Stimulated activated CD4-positive, alpha-beta T cell treated with anti-CD3 and anti-CD28 coated beads, Interleukin-2, amount 100 ng/mL, for 48 hours (primary cell): Measurements from ENCODE around the gene KPNA2.
"Not testable (repeated sequence)": the region's sequence is repeated elsewhere in the genome, so short reads cannot be mapped to it uniquely, and the experiment has no call there.

Experiments used
- DNase-seq, 2 donors: peaks; one replicate each; pipeline ENCODE4 v3.0.0-alpha.2; 2020

The KPNA2 gene

DNA sequence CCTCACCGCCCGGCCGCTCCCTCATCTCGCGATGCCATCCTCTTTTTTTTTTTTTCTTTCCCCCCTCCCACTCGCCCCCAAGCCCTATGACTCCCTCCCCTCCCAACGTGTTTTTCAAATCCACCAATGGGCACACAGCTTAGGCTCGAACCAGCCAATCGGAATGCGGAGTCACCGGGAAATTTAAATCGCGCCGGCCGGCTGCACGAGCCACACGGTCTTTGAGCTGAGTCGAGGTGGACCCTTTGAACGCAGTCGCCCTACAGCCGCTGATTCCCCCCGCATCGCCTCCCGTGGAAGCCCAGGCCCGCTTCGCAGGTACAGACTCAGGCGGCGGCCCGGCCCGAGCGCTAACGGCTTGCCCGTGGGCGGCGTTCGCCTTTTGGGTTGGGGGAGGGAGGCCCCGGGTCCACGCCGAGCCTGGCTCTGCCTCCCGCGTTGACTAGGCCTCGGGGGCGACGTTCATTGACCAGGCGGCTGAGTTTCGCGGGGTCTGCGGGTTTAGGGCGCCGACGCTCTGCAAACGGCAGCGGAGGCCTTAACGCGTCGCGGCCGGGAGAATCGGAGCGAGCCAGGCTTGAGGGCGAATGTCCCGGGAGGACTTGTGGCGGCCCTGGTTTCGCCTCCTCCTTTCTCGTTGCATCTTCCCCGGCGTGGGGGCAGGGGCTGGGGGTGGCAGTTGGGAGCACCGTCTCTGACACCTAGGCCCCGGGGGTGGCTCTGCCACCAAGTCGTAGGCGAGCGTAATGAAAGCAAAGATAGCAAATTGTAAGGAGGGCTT lies at the start of gene KPNA2:
KPNA2 (plus strand) TSS at position 213 of the 781 bp plus-strand sequence. CDS start 1,398 bp downstream, outside the sequence.
- peak; percentile 83 to 87 for DNase-seq

DNA sequence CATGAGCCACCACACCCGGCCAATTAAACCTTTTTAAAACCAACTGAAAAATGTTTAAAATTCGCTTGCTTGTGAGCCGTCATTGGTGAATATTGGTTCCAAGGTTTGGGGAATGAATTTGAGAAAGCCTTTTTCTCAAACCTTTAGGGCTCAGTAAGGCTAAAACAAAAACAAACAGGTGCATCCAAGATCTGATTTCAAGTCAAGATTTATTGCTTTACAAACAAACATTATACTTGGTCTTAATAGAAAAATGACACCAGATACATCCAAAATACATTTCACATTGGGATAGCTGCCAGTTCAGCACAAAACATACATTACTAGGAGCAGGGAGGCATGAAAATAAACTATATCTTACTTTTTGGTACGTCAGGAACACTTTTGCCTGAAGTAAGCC lies 44.6 kb upstream of the KPNA2 start:
- DNase-seq, result no peak

DNA sequence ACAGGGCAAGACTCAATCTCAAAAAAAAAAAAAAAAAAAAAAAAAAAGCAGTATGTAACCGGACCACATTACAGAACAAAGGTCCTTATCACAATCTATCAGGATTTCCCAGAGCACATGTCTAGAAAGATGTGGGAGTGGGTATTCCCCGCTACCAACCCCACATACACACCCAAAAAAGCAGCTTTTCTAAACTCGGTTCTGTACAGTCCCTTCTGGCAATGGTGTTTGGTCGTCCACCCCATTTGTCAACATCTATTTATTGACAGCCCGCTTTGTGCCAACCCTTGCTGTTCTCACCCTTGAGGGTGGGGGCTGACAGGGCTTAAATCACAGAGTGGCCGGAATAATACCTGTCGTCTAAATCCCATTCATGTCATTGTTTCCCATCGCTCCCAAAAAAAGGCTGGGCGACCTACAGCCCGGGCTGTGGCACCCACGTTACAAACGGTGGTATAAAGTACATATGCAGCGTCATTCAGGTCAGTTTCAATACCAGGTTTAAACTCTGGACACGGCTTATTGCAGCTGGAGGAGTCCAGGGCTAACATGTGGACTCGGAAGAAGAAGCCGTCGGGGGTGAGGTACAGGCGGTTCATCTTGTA lies 42.9 kb upstream of the KPNA2 start:
- DNase-seq, result peak in 1 of 2 donors; percentile 13

DNA sequence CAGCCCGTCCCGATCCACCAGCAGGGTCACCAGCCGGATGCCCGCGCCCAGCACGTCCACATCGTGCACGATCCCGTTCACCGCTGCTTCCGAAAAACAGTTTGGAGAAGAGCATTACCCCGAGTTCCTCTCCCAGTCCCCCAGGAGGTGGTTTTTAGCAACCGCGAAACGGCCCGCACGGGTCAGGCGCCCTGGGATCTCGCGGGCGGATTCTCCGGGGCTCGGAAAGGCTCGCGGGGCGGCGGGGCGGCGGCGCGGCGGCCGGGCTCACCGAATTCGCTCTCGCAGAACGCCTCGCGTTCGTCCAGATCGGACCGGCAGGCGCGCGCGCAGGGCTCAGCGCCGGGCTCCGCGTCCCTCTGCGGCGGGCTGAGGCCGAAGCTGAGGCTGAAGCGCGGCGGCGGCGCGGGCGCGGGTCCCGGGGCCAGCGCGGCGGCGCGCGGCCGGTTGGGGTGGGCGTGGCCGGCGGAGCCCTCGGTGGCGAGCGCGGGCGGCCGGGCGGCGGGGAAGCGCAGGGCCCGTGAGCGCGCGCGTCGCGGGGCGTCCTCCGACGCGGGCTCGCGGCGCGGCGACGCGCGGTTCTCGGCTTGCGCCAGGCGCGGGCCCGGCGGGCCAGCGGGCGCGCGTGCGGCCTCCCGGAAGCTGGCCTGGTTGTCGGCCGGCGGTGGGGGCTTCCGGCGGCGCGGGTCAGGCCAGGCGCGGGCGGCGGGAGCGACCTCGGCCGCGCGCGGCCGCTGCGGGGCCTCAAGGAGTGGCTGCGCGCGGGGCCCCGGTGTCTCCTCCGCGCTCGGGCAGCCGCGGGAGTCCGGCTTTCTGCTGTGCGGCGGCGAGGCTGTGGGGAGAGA lies 42.2 kb upstream of the KPNA2 start:
- peak; percentile 59 to 72 for DNase-seq

DNA sequence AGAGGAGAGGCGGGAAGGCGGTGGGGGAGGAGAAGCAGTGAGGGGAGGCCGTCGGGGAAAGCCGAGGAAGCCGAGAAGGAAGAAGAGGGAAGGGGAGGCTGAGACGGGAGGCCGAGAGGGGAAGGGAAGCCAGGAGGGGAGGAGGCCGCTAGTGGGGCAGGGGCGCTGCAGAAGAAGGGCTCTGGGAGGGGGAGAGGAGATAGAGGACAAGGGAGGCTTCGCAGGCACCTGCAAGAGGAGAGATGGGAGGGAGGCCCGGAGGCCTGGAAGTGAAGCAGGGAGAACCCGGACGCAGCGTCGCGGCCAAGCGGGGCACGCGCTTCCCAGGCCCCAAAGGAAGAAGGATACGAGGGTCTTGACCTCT lies 41.6 kb upstream of the KPNA2 start:
- DNase-seq, result no peak

DNA sequence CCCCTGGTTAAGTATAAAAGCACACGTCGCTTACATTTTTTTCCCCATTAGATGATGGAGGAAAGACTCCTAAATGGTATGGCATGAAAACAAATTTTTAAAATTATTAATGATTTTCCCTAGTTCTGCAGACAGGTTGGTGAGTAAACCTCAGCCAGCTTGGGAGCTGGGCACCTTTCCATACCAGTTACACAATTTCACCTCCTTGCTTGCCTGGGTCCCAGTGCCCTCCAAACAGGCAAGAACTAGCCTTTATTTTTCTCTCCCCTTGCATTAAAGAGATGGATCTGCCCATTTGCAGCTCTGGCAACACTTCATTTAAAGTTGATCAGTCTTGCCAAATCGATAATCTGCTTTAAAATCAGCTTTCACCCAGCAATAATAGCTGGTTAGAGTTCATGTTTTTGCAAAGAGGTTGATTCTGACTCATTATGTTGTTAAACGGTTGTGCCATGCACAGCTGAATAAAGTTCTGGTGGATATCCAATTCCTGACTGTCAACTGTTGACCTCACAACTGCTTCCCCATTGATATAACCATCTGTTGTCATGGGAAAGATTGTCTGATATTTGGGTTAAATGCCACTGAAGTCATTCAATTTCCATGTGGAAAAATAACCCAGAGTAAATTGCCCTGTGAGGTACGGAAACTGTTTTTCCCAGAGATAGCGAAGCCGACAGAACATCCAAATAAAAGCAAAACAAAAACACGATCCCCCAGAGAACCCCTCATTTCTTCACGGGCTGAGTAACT lies 40.5 kb upstream of the KPNA2 start:
- no peak for DNase-seq

DNA sequence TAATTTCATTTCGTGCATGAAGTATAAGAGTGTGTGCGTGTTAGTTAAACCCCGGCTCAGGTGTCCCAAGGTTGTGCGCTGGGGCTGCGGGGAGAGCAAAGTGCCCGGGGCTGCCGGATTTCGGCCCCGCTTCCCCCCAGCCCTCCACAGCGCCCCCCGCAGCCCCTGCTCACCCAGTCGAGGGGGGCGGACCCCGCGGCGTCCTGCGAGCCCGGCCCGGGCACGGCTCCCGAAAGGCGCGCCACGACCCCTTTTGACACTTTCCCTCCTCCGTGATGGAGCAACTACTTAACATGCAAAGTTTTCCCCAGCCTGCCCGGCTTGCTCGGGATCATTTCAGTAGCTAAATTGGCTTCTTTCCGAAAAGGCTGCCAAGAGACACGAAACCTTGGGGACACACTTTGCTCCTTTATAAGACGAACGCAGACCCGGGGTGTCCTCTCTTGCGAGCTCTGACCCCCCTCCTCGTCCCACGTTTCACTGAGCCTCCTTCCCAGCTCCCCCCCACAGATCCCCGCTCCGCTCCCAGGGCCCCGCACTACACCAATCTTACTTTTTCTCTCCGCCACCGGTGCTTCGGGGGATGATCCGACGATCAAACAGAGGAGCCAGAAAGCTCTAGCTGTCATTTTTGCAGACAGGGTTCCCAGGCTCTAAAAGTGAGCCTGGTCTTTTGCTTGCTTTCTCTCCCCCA lies 39.8 kb upstream of the KPNA2 start:
- DNase-seq, result peak in 1 of 2 donors; percentile 16

DNA sequence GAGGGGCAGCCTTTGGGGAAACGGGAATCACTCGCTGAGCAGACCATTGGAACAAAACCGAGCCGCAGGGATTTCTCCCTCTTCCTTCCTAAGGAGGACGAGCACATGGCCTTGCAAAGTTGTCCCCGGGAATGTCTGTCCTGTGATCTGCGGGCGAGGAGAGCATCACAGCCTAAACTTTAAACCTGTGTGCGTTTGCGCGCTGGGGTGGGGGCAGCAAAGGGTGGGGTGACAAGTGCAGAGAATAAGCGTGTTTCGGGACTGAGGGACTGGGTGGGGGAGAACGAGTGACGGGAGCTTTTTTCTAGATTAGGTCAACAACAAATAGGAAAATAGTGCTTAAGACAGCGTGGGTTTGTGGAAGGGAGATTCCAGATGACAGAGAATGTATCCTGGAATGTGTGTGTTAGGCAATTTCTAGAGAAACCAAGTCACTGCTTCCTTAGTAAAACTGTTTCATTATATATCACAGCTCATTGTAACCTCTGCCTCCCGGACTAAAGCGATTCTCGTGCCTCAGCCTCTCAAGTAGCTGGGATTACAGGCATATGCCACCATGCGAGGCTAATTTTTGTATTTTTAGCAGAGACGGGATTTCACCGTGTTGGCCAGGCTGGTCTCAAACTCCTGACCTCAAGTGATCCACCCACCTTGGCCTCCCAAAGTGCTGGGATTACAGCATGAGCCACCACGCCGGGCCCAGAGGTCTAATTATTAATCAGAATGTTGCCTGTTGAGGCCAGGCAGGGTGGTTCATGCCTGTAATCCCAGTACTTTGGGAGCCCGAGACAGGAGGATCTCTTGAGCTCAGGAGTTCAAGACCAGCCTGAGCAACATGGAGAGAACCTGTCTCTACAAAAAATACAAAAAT lies 39.0 kb upstream of the KPNA2 start, which contains the start of gene C17orf58:
C17orf58 (minus strand) TSS at position 169 of the 871 bp plus-strand sequence. CDS start 271 bp downstream, outside the sequence.
- peak; percentile 14 to 32 for DNase-seq

DNA sequence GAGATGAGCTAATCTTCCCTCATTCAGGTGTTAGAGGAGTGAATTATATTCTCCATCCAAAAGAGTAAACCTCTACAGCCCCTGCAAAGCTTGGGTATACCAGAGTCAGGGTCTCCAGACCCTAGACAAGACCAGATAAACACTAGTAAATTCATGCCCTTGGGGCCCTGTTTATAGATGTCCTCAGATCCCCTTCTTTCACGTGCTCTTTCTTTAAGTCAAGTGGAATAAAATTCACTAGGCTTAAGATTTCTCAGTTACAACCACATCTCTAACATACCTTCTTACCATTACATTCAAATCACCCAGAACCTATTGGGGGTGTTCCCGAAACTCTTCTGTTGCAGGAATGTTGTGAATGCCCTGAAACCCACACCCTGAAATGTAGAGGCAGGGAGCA lies 37.1 kb upstream of the KPNA2 start:
- no peak for DNase-seq

DNA sequence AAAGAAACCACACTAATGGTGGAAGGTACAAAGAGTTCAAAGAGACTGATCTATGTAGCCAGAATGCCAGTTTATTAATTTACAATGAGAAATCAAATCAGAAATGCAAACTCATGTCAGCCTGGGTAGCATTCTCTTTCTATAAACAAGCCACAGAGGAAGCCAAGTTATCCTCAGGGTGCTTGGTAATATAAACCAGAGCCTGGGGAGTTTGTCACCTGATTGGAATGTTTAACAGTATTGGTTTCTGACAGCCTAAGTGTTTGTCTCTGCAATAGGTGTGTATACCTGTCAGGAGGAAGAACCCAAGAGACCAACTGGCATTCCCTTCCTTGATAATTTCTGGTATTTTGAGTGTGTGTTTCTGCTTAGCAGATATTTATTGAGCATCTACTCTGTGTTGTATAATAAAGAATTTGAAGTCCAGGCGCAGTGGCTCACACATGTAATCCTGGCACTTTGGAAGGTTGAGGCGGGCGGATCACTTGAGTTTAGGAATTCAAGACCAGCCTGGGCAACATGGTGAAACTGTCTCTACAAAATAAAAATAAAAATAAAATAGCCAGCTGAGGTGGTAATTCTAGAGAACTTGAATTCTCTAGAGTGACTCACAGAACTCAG lies 36.1 kb upstream of the KPNA2 start:
- DNase-seq, result no peak

DNA sequence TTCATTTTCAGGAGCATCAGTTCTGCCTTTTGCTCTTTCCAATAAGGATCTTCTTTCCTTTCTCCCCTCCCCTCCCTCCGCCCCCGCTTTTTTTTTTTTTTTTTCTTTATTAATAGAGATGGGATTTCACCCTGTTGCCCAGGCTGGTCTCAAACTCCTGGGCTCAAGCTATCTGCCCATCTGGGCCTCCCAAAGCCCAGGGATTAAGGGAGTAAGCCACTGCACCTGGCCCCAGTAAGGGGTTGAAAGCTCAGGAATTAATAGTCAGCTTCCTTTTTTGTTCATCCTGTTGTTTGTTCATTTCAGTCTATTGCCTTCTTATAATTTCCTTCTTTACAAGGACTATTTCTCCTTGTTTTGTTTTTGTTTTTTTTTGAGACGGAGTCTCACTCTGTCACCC lies 31.3 kb upstream of the KPNA2 start:
- no peak for DNase-seq

DNA sequence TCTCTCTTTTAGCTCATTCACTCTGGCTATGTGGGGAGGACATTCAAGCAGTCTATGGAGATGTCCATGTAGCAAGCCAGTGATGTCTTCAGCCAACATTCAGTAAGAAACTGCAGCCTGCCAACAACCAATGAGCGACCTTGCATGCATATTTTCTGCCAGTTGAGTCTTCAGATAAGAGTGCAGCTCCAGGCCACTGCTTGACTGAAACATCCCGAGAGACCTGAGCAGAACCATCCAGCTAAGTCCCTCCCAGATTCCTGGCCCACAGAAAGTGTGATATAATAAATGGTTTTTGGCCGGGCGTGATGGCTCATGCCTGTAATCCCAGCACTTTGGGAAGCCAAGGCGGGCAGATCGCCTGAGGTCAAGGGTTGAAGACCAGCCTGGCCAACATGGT lies 28.7 kb upstream of the KPNA2 start:
- no peak for DNase-seq

DNA sequence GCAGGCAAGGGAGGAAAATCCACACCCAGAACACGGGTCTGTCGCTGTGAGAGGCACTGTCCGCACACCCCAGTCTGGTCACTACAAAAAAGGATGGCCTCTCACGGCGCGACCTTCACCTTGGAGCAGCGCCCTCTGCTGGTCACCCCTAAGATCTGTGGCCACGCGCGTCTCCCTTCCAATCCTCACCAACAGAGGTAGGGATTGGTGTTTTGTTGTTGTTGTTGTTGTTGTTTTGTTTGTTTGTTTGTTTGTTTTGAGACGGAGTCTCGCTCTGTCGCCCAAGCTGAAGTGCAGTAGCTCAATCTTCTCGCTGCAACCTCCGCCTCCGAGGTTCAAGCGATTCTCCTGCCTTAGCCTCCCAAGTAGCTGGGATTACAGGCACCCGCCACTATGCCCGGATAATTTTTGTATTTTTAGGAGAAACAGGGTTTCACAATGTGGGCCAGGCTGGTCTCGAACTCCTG lies 24.3 kb upstream of the KPNA2 start:
- peak; percentile 76 to 80 for DNase-seq

DNA sequence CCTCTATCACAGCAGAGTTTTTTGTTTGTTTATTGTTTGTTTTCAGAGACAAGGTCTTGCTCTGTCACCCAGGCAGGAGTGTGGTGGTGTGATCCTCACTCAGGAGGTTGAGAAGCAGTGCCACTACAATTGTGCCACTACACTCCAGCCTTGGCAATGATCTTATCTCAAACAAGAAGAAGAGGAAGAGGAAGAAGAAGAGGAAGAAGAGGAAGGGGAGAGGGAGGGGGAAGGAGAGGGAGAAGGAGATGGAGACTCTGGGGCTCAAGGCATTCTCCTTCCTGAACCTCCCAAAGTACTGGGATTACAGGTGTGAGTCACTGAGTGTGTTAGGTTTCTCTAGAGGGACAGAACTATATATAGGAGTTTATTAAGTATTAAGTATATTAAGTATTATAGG lies 22.1 kb upstream of the KPNA2 start:
- no peak for DNase-seq

DNA sequence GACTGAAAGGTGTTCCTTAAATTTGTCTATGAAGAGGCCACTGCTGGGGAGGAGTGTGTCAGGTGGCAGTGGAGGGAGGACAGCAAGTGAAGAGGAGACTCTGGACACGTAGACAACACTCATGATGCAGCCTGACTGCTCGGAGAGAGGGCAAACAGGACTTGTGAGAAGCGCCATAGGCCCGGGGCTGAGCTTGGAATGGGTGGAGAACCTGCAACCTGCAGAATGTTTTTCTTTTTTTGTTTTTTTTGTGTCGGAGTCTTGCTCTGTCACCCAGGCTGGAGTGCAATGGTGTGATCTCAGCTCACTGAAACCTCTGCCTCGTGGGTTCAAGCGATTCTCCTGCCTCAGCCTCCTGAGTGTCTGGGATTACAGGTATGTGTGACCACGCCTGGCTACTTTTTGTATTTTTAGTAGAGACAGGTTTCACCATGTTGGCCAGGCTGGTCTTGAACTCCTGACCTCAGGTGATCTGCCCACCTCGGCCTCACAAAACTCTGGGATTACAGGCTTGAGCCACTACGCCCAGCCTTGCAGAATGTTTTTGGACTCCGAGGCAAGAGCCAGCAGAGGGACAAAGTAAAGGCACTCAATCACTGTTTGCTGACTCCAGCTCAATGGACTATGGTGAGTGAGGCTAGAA lies 20.3 kb upstream of the KPNA2 start:
- no peak for DNase-seq

DNA sequence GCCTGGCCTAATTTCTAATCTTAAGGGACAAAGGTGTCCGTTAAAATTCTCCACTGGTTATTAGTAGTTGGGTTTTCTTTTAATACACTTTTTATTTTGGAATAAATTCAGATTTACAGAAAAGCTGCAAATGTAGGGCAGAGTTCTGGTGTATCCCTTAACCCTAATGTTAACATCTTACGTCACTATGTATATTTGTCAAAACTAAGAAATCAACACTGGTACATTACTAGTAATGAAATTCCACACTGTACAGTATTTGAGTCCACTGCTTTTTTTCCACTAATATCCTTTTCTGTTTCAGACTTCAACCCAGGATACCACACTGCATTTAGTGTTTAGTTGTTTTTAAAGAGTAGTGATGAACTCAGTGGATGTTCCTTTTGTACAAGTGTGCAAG lies 18.7 kb upstream of the KPNA2 start:
- DNase-seq, result no peak

DNA sequence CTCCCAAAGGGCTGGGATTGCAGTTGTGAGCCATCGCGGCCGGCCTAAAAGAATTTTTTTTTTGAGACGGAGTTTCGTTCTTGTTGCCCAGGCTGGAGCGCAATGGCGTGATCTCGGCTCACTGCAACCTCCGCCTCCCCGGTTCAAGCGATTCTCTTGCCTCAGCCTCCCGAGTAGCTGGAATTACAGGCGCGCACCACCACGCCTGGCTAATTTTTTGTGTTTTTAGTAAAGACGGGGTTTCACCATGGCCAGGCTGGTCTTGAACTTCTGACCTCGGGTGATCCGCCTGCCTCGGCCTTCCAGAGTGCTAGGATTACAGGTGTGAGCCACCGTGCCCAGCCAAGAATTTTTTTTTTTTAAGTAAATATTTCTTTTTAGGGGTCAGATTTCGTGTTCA lies 17.0 kb upstream of the KPNA2 start:
- DNase-seq, result not testable (repeated sequence)

DNA sequence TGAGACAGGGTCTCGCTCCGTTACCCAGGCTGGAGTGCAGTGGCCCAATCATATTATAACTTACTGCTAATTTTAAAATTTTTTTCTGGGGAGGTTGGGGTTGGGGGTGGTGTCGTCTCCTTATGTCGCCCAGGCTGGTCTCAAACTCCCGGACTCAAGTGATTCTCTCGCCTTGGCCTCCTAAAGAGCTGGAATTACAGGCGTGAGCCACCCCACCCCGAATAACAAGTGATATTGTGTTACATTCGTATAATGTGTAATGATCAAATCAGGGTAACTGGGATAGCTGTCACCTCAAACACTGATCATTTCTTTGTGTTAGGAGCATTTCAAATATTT lies 16.2 kb upstream of the KPNA2 start:
- no peak for DNase-seq

DNA sequence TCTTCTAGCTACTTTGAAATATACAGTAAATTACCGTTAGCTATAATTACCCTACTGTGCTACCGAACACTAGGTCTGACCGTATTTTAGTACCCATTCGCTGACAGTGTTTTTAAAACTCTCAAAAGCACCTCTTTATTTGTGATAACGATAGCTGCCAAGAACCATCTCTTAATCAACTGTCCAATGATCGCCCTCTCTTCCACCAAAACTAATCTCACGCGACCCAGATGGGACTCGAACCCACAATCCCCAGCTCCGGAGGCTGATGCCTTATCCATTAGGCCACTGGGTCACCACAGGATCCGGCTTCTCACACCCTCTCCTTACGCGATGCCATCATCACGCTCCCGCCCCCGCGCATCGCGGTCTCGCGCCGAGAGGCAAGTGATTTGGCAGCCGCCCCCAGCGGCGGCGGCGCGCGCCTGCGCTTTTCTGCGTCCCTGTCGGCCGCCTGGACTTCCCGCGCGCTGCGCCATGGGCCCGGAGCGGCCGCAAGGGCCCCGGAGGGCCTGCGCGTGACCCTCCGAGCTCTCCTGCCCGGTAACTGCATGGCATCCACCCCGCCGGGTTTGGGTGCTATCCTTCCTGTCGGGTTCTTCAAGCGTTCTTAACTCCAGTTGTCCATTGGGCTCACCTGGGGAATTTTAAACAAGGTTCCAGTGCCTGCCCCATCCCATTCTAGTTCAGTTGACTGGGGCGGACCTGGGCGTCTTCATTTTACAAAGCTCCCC lies 15.7 kb upstream of the KPNA2 start:
- DNase-seq, result peak; percentile 100

DNA sequence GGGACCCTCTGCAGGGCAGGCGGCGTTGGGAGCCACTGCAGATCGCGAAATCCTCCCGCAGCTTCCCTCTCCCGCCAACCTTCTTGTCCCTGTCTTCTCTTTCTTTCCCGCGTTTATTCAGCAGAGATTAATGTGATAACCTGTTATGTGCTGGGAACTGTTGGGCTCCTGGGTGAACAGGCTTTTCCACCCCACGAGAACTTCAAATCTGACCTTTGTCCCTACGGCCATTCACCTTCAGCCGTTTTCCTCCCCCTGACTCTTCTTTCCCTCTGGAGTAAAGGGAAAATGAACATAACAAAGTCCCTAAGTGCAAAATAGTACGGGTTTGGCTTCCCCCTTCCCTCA lies 15.2 kb upstream of the KPNA2 start:
- no peak for DNase-seq
